Measurements from ENCODE around the gene PLCL2.

The PLCL2 gene

GRCh38 chr3:16844791-16845190 is 40.0 kb upstream of the PLCL2 start:
- peaks cover 3% of the 10 kb centered on the region for H3K4me1 ChIP-seq (ENCODE audit: insufficient read depth, low read length)
- H3K9ac ChIP-seq (ENCODE audit: low read length) = no peak overlapping the region

GRCh38 chr3:16846373-16847080 is 38.2 kb upstream of the PLCL2 start:
- H3K27me3 ChIP-seq (ENCODE audit: control insufficient read depth in 1 of 2, insufficient read depth in 2 of 2, low read length in 2 of 2) = no peaks in the 10 kb centered on the region
- no peak overlapping the region for H3K9ac ChIP-seq (ENCODE audit: low read length)
- no peaks in the 10 kb centered on the region for H3K9me3 ChIP-seq (ENCODE audit: low read length)
- no peak overlapping the region for H3K4me3 ChIP-seq (ENCODE audit: low read depth in 1 of 2, low read length in 2 of 2)
- H3K36me3 ChIP-seq (ENCODE audit: insufficient read depth, low read length) = no peaks in the 10 kb centered on the region
- H3K4me1 ChIP-seq (ENCODE audit: insufficient read depth, low read length) = peaks cover 4% of the 10 kb centered on the region
- H3K27ac ChIP-seq (ENCODE audit: low read depth, low read length) = no peak overlapping the region

More at GRCh38 chr3:16844791-16845190, 40.0 kb upstream of the PLCL2 start:
- H3K36me3 ChIP-seq (ENCODE audit: insufficient read depth, low read length) = no peaks in the 10 kb centered on the region
- H3K4me3 ChIP-seq (ENCODE audit: low read depth in 1 of 2, low read length in 2 of 2) = no peak overlapping the region
- H3K9me3 ChIP-seq (ENCODE audit: low read length) = no peaks in the 10 kb centered on the region
- H3K27me3 ChIP-seq (ENCODE audit: control insufficient read depth in 1 of 2, insufficient read depth in 2 of 2, low read length in 2 of 2) = no peaks in the 10 kb centered on the region
- no peak overlapping the region for H3K27ac ChIP-seq (ENCODE audit: low read depth, low read length)

GRCh38 chr3:16848007-16848406 is 36.7 kb upstream of the PLCL2 start:
- no peaks in the 10 kb centered on the region for H3K27me3 ChIP-seq (ENCODE audit: control insufficient read depth in 1 of 2, insufficient read depth in 2 of 2, low read length in 2 of 2)
- no peak overlapping the region for H3K4me3 ChIP-seq (ENCODE audit: low read depth in 1 of 2, low read length in 2 of 2)
- H3K9ac ChIP-seq (ENCODE audit: low read length) = no peak overlapping the region
- H3K36me3 ChIP-seq (ENCODE audit: insufficient read depth, low read length) = no peaks in the 10 kb centered on the region
- peaks cover 4% of the 10 kb centered on the region for H3K4me1 ChIP-seq (ENCODE audit: insufficient read depth, low read length)
- no peak overlapping the region for H3K27ac ChIP-seq (ENCODE audit: low read depth, low read length)
- H3K9me3 ChIP-seq (ENCODE audit: low read length) = no peaks in the 10 kb centered on the region

- no peak overlapping the region for H3K9ac ChIP-seq (ENCODE audit: low read length)
- no peaks in the 10 kb centered on the region for H3K9me3 ChIP-seq (ENCODE audit: low read length)
- H3K4me1 ChIP-seq (ENCODE audit: insufficient read depth, low read length) = peaks cover 4% of the 10 kb centered on the region
- H3K4me3 ChIP-seq (ENCODE audit: low read depth in 1 of 2, low read length in 2 of 2) = no peak overlapping the region
- no peak overlapping the region for H3K27ac ChIP-seq (ENCODE audit: low read depth, low read length)
- no peaks in the 10 kb centered on the region for H3K36me3 ChIP-seq (ENCODE audit: insufficient read depth, low read length)
- no peaks in the 10 kb centered on the region for H3K27me3 ChIP-seq (ENCODE audit: control insufficient read depth in 1 of 2, insufficient read depth in 2 of 2, low read length in 2 of 2)
Measured at GRCh38 chr3:16849229-16849628, 35.5 kb upstream of the PLCL2 start.

- Histone ChIP-seq H3K27ac (ENCODE audit: low read depth, low read length) (no peak overlapping the region), H3K4me1 (ENCODE audit: insufficient read depth, low read length) (peaks cover 4% of the 10 kb centered on the region), H3K9ac (ENCODE audit: low read length) (no peak overlapping the region), H3K9me3 (ENCODE audit: low read length) (no peaks in the 10 kb centered on the region), H3K4me3 (ENCODE audit: low read depth in 1 of 2, low read length in 2 of 2) (no peak overlapping the region), H3K36me3 (ENCODE audit: insufficient read depth, low read length) (no peaks in the 10 kb centered on the region), H3K27me3 (ENCODE audit: control insufficient read depth in 1 of 2, insufficient read depth in 2 of 2, low read length in 2 of 2) (no peaks in the 10 kb centered on the region)
Measured at GRCh38 chr3:16849795-16850194, 35.0 kb upstream of the PLCL2 start.

GRCh38 chr3:16855497-16855896 is 29.3 kb upstream of the PLCL2 start:
- H3K27ac ChIP-seq (ENCODE audit: low read depth, low read length) = no peak overlapping the region
- no peak overlapping the region for H3K4me3 ChIP-seq (ENCODE audit: low read depth in 1 of 2, low read length in 2 of 2)
- no peak overlapping the region for H3K9ac ChIP-seq (ENCODE audit: low read length)
- H3K4me1 ChIP-seq (ENCODE audit: insufficient read depth, low read length) = no peaks in the 10 kb centered on the region
- H3K9me3 ChIP-seq (ENCODE audit: low read length) = no peaks in the 10 kb centered on the region
- H3K27me3 ChIP-seq (ENCODE audit: control insufficient read depth in 1 of 2, insufficient read depth in 2 of 2, low read length in 2 of 2) = no peaks in the 10 kb centered on the region
- H3K36me3 ChIP-seq (ENCODE audit: insufficient read depth, low read length) = no peaks in the 10 kb centered on the region

GRCh38 chr3:16860234-16860633 is 24.5 kb upstream of the PLCL2 start:
- H3K27me3 ChIP-seq (ENCODE audit: control insufficient read depth in 1 of 2, insufficient read depth in 2 of 2, low read length in 2 of 2) = no peaks in the 10 kb centered on the region
- H3K9me3 ChIP-seq (ENCODE audit: low read length) = no peaks in the 10 kb centered on the region
- no peaks in the 10 kb centered on the region for H3K4me1 ChIP-seq (ENCODE audit: insufficient read depth, low read length)
- H3K36me3 ChIP-seq (ENCODE audit: insufficient read depth, low read length) = no peaks in the 10 kb centered on the region
- no peak overlapping the region for H3K27ac ChIP-seq (ENCODE audit: low read depth, low read length)
- H3K9ac ChIP-seq (ENCODE audit: low read length) = no peak overlapping the region
- H3K4me3 ChIP-seq (ENCODE audit: low read depth in 1 of 2, low read length in 2 of 2) = no peak overlapping the region

- Histone ChIP-seq H3K4me1 (ENCODE audit: insufficient read depth, low read length) (no peaks in the 10 kb centered on the region), H3K4me3 (ENCODE audit: low read depth in 1 of 2, low read length in 2 of 2) (no peak overlapping the region), H3K9me3 (ENCODE audit: low read length) (no peaks in the 10 kb centered on the region), H3K27me3 (ENCODE audit: control insufficient read depth in 1 of 2, insufficient read depth in 2 of 2, low read length in 2 of 2) (no peaks in the 10 kb centered on the region), H3K27ac (ENCODE audit: low read depth, low read length) (no peak overlapping the region), H3K9ac (ENCODE audit: low read length) (no peak overlapping the region), H3K36me3 (ENCODE audit: insufficient read depth, low read length) (no peaks in the 10 kb centered on the region)
Measured at GRCh38 chr3:16861432-16861831, 23.3 kb upstream of the PLCL2 start.

- Histone ChIP-seq H3K9ac (ENCODE audit: low read length) (no peak overlapping the region), H3K4me3 (ENCODE audit: low read depth in 1 of 2, low read length in 2 of 2) (no peak overlapping the region), H3K27ac (ENCODE audit: low read depth, low read length) (no peak overlapping the region), H3K36me3 (ENCODE audit: insufficient read depth, low read length) (no peaks in the 10 kb centered on the region), H3K9me3 (ENCODE audit: low read length) (no peaks in the 10 kb centered on the region), H3K4me1 (ENCODE audit: insufficient read depth, low read length) (no peaks in the 10 kb centered on the region), H3K27me3 (ENCODE audit: control insufficient read depth in 1 of 2, insufficient read depth in 2 of 2, low read length in 2 of 2) (no peaks in the 10 kb centered on the region)
Measured at GRCh38 chr3:16864610-16865313, 20.0 kb upstream of the PLCL2 start.

- Histone ChIP-seq H3K4me3 (ENCODE audit: low read depth in 1 of 2, low read length in 2 of 2) (no peak overlapping the region), H3K36me3 (ENCODE audit: insufficient read depth, low read length) (no peaks in the 10 kb centered on the region), H3K9me3 (ENCODE audit: low read length) (no peaks in the 10 kb centered on the region), H3K27ac (ENCODE audit: low read depth, low read length) (no peak overlapping the region), H3K9ac (ENCODE audit: low read length) (no peak overlapping the region), H3K4me1 (ENCODE audit: insufficient read depth, low read length) (no peaks in the 10 kb centered on the region), H3K27me3 (ENCODE audit: control insufficient read depth in 1 of 2, insufficient read depth in 2 of 2, low read length in 2 of 2) (no peaks in the 10 kb centered on the region)
Measured at GRCh38 chr3:16865335-16865734, 19.4 kb upstream of the PLCL2 start.

- Histone ChIP-seq H3K27me3 (ENCODE audit: control insufficient read depth in 1 of 2, insufficient read depth in 2 of 2, low read length in 2 of 2) (no peaks in the 10 kb centered on the region), H3K27ac (ENCODE audit: low read depth, low read length) (no peak overlapping the region), H3K36me3 (ENCODE audit: insufficient read depth, low read length) (no peaks in the 10 kb centered on the region), H3K4me1 (ENCODE audit: insufficient read depth, low read length) (no peaks in the 10 kb centered on the region), H3K4me3 (ENCODE audit: low read depth in 1 of 2, low read length in 2 of 2) (no peak overlapping the region), H3K9ac (ENCODE audit: low read length) (no peak overlapping the region), H3K9me3 (ENCODE audit: low read length) (no peaks in the 10 kb centered on the region)
Measured at GRCh38 chr3:16866571-16866970, 18.2 kb upstream of the PLCL2 start.

- Histone ChIP-seq H3K27me3 (ENCODE audit: control insufficient read depth in 1 of 2, insufficient read depth in 2 of 2, low read length in 2 of 2) (no peaks in the 10 kb centered on the region), H3K4me3 (ENCODE audit: low read depth in 1 of 2, low read length in 2 of 2) (no peak overlapping the region), H3K9ac (ENCODE audit: low read length) (no peak overlapping the region), H3K9me3 (ENCODE audit: low read length) (no peaks in the 10 kb centered on the region), H3K36me3 (ENCODE audit: insufficient read depth, low read length) (no peaks in the 10 kb centered on the region), H3K27ac (ENCODE audit: low read depth, low read length) (no peak overlapping the region), H3K4me1 (ENCODE audit: insufficient read depth, low read length) (no peaks in the 10 kb centered on the region)
Measured at GRCh38 chr3:16868513-16868912, 16.2 kb upstream of the PLCL2 start.

Data from muscle layer of colon (tissue), 2 donors.